Liver (tissue), 9 donors: ENCODE measurements around the gene IQCE. TPM values are rescaled to one million over a fixed set of nuclear protein-coding genes. Genes with fewer than 3 reads are reported as not detected.

Experiments used
- DNase-seq: peaks from one replicate; pipeline ENCODE4 v3.0.0-alpha.2; 2017; ENCODE audit warnings: low spot score
- H3K27ac ChIP-seq, 2 donors: one replicate each; pipeline ENCODE4 v1.7.0; 2013; ENCODE audit warnings: inconsistent platforms in 2 of 2, low read length in 2 of 2, control low read depth in 1 of 2, low read depth in 1 of 2, mild to moderate bottlenecking in 1 of 2
- H3K27me3 ChIP-seq, 4 donors: one replicate each; pipeline versions ENCODE4 v1.6.1 to v1.7.0; 2013; ENCODE audit warnings: low read length in 3 of 4, inconsistent platforms in 1 of 4, mild to moderate bottlenecking in 1 of 4, moderate library complexity in 1 of 4; ENCODE audit not compliant: control insufficient read depth in 4 of 4, insufficient read depth in 4 of 4
- H3K36me3 ChIP-seq, 4 donors: one replicate each; pipeline versions ENCODE4 v1.6.1 to v1.7.0; 2013; ENCODE audit warnings: low read length in 3 of 4, mild to moderate bottlenecking in 3 of 4, low read depth in 1 of 4, moderate library complexity in 1 of 4; ENCODE audit not compliant: control insufficient read depth in 4 of 4, insufficient read depth in 3 of 4
- H3K4me1 ChIP-seq, 4 donors: one replicate each; pipeline versions ENCODE4 v1.6.1 to v1.7.0; 2013; ENCODE audit warnings: low read length in 3 of 4, mild to moderate bottlenecking in 3 of 4, moderate library complexity in 1 of 4; ENCODE audit not compliant: control insufficient read depth in 4 of 4, insufficient read depth in 4 of 4
- H3K4me3 ChIP-seq, 3 donors: one replicate each; pipeline versions ENCODE4 v1.6.1 to v1.7.0; 2013; ENCODE audit warnings: low read length in 3 of 3, control low read depth in 1 of 3, low read depth in 1 of 3, mild to moderate bottlenecking in 1 of 3
- H3K9ac ChIP-seq, 2 donors: one replicate each; pipeline ENCODE4 v1.7.0; 2013; ENCODE audit warnings: low read length in 2 of 2, mild to moderate bottlenecking in 2 of 2, moderate library complexity in 2 of 2, control low read depth in 1 of 2, low read depth in 1 of 2
- H3K9me3 ChIP-seq, 4 donors: one replicate each; pipeline versions ENCODE4 v1.6.1 to v1.7.0; 2013; ENCODE audit warnings: low read length in 3 of 4; ENCODE audit not compliant: control insufficient read depth in 4 of 4
- EGR1 ChIP-seq, 2 donors: IDR thresholded peaks; 2 replicates each; pipeline ENCODE4 v1.6.1; 2016 to 2018; ENCODE audit warnings: antibody characterized with exemption in 2 of 2, low read depth in 2 of 2
- FOXA1 ChIP-seq: IDR thresholded peaks from 2 replicates; pipeline ENCODE4 v1.6.1; 2016; ENCODE audit warnings: antibody characterized with exemption
- FOXA2 ChIP-seq: IDR thresholded peaks from 2 replicates; pipeline ENCODE4 v1.6.1; 2016; ENCODE audit warnings: antibody characterized with exemption
- GABPA ChIP-seq, 2 donors: IDR thresholded peaks in 1 of 2; conservative IDR thresholded peaks in 1 of 2; 2 replicates each; pipeline ENCODE4 v1.6.1; 2016; ENCODE audit warnings: antibody characterized with exemption in 2 of 2, mild to moderate bottlenecking in 1 of 2, moderate library complexity in 1 of 2
- HNF4A ChIP-seq, 2 donors: conservative IDR thresholded peaks; 2 replicates each; pipeline ENCODE4 v1.6.1; 2016; ENCODE audit warnings: antibody characterized with exemption in 2 of 2, mild to moderate bottlenecking in 2 of 2
- HNF4G ChIP-seq: IDR thresholded peaks from 2 replicates; pipeline ENCODE4 v1.6.1; 2016; ENCODE audit warnings: antibody characterized with exemption
- JUND ChIP-seq, 2 donors: IDR thresholded peaks; 2 replicates each; pipeline ENCODE4 v1.6.1; 2016; ENCODE audit warnings: antibody characterized with exemption in 2 of 2
- NR2F2 ChIP-seq: IDR thresholded peaks from 2 replicates; pipeline ENCODE4 v1.6.1; 2016; ENCODE audit warnings: antibody characterized with exemption
- RAD21 ChIP-seq, 2 donors: IDR thresholded peaks; 2 replicates each; pipeline ENCODE4 v1.6.1; 2016; ENCODE audit warnings: antibody characterized with exemption in 2 of 2, mild to moderate bottlenecking in 2 of 2
- REST ChIP-seq: IDR thresholded peaks from 2 replicates; pipeline ENCODE4 v1.6.1; 2016; ENCODE audit warnings: antibody characterized with exemption, mild to moderate bottlenecking
- RXRA ChIP-seq, 2 donors: IDR thresholded peaks; 2 replicates each; pipeline ENCODE4 v1.6.1; 2017 to 2018; ENCODE audit warnings: antibody characterized with exemption in 2 of 2, mild to moderate bottlenecking in 1 of 2
- SP1 ChIP-seq: IDR thresholded peaks from 2 replicates; pipeline ENCODE4 v1.6.1; 2018; ENCODE audit warnings: antibody characterized with exemption, mild to moderate bottlenecking
- TAF1 ChIP-seq: conservative IDR thresholded peaks from 2 replicates; pipeline ENCODE4 v1.6.1; 2016; ENCODE audit warnings: antibody characterized with exemption, mild to moderate bottlenecking
- YY1 ChIP-seq: IDR thresholded peaks from 2 replicates; pipeline ENCODE4 v1.6.1; 2016; ENCODE audit warnings: antibody characterized with exemption, mild to moderate bottlenecking
- WGBS: extraction: QIAGEN DNeasy Blood & Tissue Kit; methylation state at CpG from one replicate; pipeline ENCODE4 v1.1.7; 2013; 5-methylcytosine and 5-hydroxymethylcytosine counted together
- polyA plus RNA-seq, 2 donors: library from polyadenylated mRNA; stranded (reverse) in 1 of 2; unstranded in 1 of 2; fragments of 200-250 nt in 1 of 2; fragments of >200 nt in 1 of 2; fragmentation: Nextera tagmentation in 1 of 2; extraction: Ambion mirVana in 1 of 2; gene quantifications; one replicate each; pipeline versions ENCODE4 v1.2.1 to v1.2.3, GENCODE V29; 2013 to 2015
- total RNA-seq, 2 donors: library from RNA; depleted of rRNA; stranded (reverse); fragments of >200 nt; gene quantifications; one replicate each; pipeline ENCODE4 v1.2.3, GENCODE V29; 2014
- TF ChIP-seq, protein P1 (sequence below): fragments of 150-350 bp; IDR thresholded peaks from 2 replicates; pipeline ENCODE4 v1.5.1; 2017; ENCODE audit warnings: improper control_type of control experiment, low read depth, low read length; ENCODE audit not compliant: missing input control
- TF ChIP-seq, protein P2 (sequence below): IDR thresholded peaks from 2 replicates; pipeline ENCODE4 v1.6.1; 2016; ENCODE audit warnings: antibody characterized with exemption
- TF ChIP-seq, protein P3 (sequence below): IDR thresholded peaks from 2 replicates; pipeline ENCODE4 v1.6.1; 2016; ENCODE audit warnings: antibody characterized with exemption
- TF ChIP-seq, protein P4 (sequence below): IDR thresholded peaks from 2 replicates; pipeline ENCODE4 v1.6.1; 2016; ENCODE audit warnings: antibody characterized with exemption
- donor health status: healthy.
- donor health status: healthy.
- donor health status: healthy.
- donor health status: healthy.
- donor health status: healthy.

IQCE gene
- total and polyA plus RNA-seq, 4 donors: 2.1 to 5.9 (median 3.6) TPM

GRCh38 chr7:2601065-2601464 is 42.3 kb downstream of the IQCE start:
- H3K9me3 ChIP-seq: no peaks in the 10 kb centered on the region
- peaks cover 0 to 18% (median 2%) of the 10 kb centered on the region in 4 donors for H3K36me3 ChIP-seq
- 86% methylated on average over 9 of the region's 9 CpGs for WGBS
- no peak overlapping the region for H3K9ac ChIP-seq
- no peak for DNase-seq
- H3K27me3 ChIP-seq: no peaks in the 10 kb centered on the region
- H3K4me1 ChIP-seq: no peaks in the 10 kb centered on the region
- TF ChIP-seq SP1 (no peak), RXRA (IDR thresholded peaks at IDR 0.05) (no peak), RAD21 (IDR thresholded peaks at IDR 0.05) (no peak), REST (no peak), FOXA1 (no peak), TAF1 (no peak), HNF4G (no peak), YY1 (no peak), GABPA (IDR thresholded peaks at IDR 0.05 in 1 of 2, conservative IDR thresholded peaks at IDR 0.05 in 1 of 2) (no peak)
- TF ChIP-seq, protein P1, sequence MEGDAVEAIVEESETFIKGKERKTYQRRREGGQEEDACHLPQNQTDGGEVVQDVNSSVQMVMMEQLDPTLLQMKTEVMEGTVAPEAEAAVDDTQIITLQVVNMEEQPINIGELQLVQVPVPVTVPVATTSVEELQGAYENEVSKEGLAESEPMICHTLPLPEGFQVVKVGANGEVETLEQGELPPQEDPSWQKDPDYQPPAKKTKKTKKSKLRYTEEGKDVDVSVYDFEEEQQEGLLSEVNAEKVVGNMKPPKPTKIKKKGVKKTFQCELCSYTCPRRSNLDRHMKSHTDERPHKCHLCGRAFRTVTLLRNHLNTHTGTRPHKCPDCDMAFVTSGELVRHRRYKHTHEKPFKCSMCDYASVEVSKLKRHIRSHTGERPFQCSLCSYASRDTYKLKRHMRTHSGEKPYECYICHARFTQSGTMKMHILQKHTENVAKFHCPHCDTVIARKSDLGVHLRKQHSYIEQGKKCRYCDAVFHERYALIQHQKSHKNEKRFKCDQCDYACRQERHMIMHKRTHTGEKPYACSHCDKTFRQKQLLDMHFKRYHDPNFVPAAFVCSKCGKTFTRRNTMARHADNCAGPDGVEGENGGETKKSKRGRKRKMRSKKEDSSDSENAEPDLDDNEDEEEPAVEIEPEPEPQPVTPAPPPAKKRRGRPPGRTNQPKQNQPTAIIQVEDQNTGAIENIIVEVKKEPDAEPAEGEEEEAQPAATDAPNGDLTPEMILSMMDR: no peak
- TF ChIP-seq, protein P2, sequence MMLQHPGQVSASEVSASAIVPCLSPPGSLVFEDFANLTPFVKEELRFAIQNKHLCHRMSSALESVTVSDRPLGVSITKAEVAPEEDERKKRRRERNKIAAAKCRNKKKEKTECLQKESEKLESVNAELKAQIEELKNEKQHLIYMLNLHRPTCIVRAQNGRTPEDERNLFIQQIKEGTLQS: no peak
- TF ChIP-seq, protein P3, sequence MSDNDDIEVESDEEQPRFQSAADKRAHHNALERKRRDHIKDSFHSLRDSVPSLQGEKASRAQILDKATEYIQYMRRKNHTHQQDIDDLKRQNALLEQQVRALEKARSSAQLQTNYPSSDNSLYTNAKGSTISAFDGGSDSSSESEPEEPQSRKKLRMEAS: no peak
- TF ChIP-seq, protein P4, sequence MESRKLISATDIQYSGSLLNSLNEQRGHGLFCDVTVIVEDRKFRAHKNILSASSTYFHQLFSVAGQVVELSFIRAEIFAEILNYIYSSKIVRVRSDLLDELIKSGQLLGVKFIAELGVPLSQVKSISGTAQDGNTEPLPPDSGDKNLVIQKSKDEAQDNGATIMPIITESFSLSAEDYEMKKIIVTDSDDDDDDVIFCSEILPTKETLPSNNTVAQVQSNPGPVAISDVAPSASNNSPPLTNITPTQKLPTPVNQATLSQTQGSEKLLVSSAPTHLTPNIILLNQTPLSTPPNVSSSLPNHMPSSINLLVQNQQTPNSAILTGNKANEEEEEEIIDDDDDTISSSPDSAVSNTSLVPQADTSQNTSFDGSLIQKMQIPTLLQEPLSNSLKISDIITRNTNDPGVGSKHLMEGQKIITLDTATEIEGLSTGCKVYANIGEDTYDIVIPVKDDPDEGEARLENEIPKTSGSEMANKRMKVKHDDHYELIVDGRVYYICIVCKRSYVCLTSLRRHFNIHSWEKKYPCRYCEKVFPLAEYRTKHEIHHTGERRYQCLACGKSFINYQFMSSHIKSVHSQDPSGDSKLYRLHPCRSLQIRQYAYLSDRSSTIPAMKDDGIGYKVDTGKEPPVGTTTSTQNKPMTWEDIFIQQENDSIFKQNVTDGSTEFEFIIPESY: no peak
- no peak overlapping the region for H3K4me3 ChIP-seq
- no peak overlapping the region for H3K27ac ChIP-seq

- peaks cover 0 to 14% (median 2%) of the 10 kb centered on the region in 4 donors for H3K36me3 ChIP-seq
- DNase-seq: no peak
- 97% methylated on average over 11 of the region's 11 CpGs for WGBS
- TF ChIP-seq NR2F2 (no peak), EGR1 (IDR thresholded peaks at IDR 0.05; ENCODE audit: low read depth in 2 of 2) (no peak), GABPA (IDR thresholded peaks at IDR 0.05 in 1 of 2, conservative IDR thresholded peaks at IDR 0.05 in 1 of 2) (no peak), RAD21 (IDR thresholded peaks at IDR 0.05) (no peak), SP1 (no peak), HNF4G (no peak), YY1 (no peak), HNF4A (conservative IDR thresholded peaks at IDR 0.05) (no peak), FOXA2 (no peak), JUND (IDR thresholded peaks at IDR 0.05) (no peak), RXRA (IDR thresholded peaks at IDR 0.05) (no peak), TAF1 (no peak), FOXA1 (no peak)
- TF ChIP-seq, protein P3: no peak
- TF ChIP-seq, protein P4: no peak
- TF ChIP-seq, protein P1: no peak
- TF ChIP-seq, protein P2: no peak
These were observed 43.1 kb downstream of the IQCE start for GRCh38 chr7:2601907-2602306.

More at GRCh38 chr7:2601907-2602306, 43.1 kb downstream of the IQCE start:
- Histone ChIP-seq H3K9ac (no peak overlapping the region), H3K27me3 (no peaks in the 10 kb centered on the region), H3K27ac (no peak overlapping the region), H3K4me1 (no peaks in the 10 kb centered on the region), H3K4me3 (no peak overlapping the region), H3K9me3 (no peaks in the 10 kb centered on the region)
